LHCN-M2 (cell line): Measurements from ENCODE around the gene CYP4A22. TPM values are rescaled to one million over a fixed set of nuclear protein-coding genes. Genes with fewer than 3 reads are reported as not detected.
A peak's percentile ranks its signal among the peaks of the same experiment; 100 is the strongest.
"Not testable (repeated sequence)": the region's sequence is repeated elsewhere in the genome, so short reads cannot be mapped to it uniquely, and the experiment has no call there.

Source experiments
- DNase-seq: peaks from one replicate; pipeline ENCODE4 v3.0.0-alpha.2; 2012; ENCODE audit warnings: low read depth
- polyA plus RNA-seq: library from polyadenylated mRNA; unstranded; fragments of >200 nt; gene quantifications from one replicate; pipeline ENCODE4 v1.2.1, GENCODE V29; 2012; ENCODE audit warnings: missing spikeins
- total RNA-seq: library from RNA; depleted of rRNA; stranded (reverse); fragments of >200 nt; gene quantifications from 2 replicates; pipeline ENCODE4 v1.2.3, GENCODE V29; 2014; rRNA removed

The CYP4A22 gene, protein sequence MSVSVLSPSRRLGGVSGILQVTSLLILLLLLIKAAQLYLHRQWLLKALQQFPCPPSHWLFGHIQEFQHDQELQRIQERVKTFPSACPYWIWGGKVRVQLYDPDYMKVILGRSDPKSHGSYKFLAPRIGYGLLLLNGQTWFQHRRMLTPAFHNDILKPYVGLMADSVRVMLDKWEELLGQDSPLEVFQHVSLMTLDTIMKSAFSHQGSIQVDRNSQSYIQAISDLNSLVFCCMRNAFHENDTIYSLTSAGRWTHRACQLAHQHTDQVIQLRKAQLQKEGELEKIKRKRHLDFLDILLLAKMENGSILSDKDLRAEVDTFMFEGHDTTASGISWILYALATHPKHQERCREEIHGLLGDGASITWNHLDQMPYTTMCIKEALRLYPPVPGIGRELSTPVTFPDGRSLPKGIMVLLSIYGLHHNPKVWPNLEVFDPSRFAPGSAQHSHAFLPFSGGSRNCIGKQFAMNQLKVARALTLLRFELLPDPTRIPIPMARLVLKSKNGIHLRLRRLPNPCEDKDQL
- not detected in 2 replicates for total RNA-seq
- not detected for polyA plus RNA-seq

DNA sequence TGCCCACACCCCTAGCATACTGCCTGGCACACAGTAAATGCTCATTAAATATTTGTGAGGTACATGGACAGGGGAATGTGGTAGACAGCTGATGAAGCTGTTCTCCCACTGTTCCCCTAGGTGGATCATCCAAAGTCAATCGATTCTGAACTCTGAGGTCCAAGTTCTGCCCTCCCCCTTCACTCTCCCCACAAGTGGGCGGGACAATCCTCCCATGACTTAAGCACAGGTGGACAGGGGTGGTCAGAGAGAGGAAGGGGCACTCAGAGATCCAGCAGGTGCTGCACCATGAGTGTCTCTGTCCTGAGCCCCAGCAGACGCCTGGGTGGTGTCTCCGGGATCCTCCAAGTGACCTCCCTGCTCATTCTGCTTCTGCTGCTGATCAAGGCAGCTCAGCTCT lies at the start of gene CYP4A22:
Gene CYP4A22 (plus strand): TSS at position 244 of the 400 bp plus-strand sequence. CDS start 45 bp downstream, at position 289.
- DNase-seq: no peak

DNA sequence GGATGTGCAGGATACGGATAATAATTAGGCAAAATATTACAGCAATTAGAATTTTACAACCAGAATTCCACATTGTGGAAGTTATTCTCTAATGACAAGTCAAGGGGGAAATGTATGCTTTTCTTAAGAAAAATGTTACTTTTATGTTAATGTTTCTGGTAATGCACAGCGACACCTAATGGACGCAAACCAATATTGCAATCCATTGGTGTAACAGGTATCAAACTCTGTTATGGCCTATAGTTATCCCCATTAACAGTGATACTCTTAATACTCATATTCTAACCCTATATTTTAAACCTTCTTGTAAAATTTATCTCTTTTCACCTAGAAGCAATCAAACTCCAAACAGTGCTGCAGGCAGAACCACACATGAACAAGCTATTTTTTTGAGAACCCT lies 47.9 kb upstream of the CYP4A22 start:
- not testable (repeated sequence) for DNase-seq

DNA sequence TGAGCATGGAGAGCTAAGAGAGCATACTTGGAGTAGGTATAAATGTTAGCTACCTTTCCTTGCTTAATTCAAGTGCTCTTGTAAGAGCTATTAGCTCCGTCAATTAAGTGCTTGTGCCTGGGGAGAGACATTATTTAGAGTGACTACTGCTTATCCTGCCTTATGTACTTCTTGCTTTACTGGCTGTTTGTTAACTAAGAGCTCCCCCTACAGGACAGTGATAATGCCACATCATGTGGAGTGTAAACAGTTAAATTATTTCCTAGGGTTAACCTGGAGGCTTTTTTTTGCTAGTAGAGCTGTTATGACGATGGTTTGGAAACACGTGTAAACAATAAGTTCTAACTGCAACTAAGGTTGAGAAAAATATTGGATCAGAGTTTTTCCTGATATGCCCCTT lies 45.8 kb upstream of the CYP4A22 start:
- not testable (repeated sequence) for DNase-seq

DNA sequence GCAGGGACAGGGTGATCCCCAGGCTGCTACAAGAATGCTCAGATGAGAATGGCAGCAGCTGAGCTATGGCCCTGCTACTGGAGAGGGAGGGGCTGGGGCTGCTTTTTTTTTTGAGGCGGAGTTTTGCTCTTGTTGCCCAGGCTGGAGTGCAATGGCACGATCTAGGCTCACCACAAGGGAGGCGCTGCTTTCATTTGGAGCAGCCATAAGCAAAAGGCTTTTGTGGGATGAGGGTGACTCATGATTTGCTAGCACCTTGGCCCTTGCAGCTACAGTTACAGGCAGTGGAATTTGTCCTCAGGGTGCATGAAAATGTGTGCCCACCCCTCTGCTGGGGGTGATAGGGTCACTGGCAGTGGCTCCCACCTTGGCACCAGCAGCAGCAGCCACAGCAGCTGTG lies 32.4 kb upstream of the CYP4A22 start:
- DNase-seq: peak; percentile 8

DNA sequence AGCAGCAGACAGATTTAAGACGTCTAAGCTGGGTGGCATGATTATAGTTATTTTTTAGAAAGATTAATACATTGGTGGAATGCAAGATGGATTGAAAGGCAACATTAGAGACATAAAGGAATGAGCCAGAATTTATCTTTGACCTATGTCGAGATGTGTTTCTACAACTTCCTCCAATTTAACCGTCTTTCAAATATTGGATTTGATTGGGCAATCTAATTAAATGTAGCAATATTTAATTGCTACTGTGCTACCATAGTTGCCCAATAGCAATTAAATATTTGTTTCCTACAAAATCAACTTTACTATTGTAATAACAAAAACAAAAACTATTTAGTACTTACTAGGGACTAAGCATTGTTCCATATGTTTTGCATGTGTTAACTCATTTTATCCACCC lies 30.4 kb upstream of the CYP4A22 start:
- no peak for DNase-seq

DNA sequence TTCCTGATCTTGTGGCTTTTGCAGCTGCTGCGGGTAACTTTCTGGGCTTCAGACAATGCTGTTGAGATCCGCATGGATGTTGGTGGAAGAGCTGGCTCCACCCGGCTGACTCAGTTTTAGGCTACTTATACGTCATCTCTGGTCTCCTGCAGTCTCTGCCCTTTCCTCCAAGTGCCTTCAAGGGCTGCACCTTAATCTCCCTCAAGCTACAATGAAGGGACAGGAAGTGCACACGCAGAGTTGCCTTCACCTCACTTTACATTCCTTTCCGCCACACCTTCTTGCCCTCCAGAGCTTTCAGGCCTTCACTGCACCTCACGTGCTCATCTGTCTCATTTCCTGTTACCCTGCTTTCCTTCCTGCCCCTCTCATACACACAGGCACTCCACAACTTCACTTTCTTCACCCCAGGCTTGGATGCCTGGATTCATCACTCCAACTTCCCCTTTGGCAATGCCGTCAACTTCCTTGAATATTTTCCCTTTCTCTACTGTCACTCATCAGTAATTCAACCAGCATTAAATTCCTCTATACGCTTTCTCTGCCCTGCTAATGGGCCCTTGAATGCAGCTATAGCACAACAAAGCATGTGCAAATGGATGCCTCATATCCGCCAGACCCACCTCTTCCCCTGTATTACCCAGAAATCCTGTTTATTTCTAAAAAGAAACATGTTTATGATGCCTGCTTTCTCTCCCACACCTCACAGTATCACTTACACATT lies 29.2 kb upstream of the CYP4A22 start:
- peak; percentile 88 for DNase-seq

DNA sequence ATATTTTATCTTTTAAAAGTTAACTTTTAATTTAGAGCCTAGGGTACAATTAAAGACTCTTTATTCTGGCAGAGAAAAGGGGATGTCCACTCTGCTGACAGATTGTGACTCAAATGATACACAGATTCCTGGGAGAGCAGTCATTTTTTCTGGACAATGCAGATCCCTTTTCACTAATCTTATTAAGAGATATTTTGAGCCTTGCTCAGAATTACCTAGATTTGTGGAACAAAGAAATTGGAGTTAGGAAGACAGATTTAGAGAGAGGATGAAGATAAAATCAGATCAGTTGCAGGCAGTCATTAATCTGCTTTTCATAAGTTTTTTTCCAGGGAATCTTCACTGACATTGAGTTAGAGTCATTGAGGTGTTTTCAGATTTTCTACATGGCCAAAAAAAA lies 27.8 kb upstream of the CYP4A22 start:
- DNase-seq: peak; percentile 38

DNA sequence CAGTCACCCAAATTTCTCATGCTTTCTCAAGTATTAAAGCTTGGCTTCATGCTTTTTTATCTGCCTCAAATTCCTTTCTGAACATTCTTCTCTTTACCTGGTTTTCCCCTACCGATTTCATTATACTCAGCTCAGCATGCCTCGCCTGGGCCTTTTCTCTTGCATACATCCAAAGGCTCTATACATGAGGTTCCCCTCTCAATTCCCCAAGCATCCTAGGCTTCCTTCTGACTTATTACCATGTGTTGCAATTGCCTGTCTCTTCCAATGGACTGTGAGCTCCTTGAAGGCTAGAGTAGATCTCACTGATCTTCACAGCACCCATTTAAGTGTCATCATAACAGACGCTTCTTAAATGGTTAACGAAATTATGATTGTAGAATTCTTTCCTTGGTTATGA lies 24.1 kb upstream of the CYP4A22 start:
- no peak for DNase-seq

DNA sequence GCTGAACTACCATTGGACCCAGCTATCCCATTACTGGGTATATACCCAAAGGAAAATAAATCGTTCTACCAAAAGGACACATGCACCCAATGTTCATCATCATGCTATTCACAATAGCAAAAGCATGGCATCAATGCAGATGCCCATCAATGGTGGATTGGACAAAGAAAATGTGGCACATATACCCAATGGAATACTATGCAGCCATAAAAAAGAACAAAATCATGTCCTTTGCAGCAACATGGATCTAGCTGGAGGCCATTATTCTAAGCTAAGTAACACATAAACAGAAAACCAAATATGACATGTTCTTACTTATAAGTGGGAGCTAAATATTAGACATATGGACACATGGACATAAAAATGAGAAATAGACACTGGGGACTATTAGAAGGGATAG lies 16.2 kb upstream of the CYP4A22 start:
- DNase-seq: not testable (repeated sequence)

DNA sequence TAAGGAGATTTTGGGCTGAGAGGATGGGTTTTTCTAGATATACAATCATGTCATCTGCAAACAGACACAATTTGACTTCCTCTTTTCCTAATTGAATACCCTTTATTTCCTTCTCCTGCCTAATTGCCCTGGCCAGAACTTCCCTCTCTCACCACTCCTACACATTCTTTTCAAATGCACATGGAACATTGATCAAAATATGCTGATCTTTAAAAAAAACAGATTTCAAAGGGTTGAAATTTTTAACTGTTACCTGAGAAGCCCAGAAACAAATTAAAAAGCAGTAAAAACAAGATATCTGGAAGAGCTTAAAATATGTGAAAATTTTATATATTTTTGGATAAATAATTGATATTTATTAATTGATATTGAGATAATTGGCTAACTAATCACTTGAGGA lies 12.4 kb upstream of the CYP4A22 start:
- DNase-seq: not testable (repeated sequence)

DNA sequence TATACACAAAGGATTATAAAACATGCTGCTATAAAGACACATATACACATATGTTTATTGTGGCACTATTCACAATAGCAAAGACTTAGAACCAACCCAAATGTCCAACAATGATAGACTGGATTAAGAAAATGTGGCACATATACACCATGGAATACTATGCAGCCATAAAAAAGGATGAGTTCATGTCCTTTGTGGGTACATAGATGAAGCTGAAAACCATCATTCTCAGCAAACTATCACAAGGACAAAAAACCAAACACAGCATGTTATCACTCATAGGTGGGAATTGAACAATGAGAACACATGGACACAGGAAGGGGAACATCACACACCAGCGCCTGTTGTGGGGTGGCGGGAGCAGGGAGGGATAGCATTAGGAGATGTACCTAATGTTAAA lies 10.2 kb upstream of the CYP4A22 start:
- DNase-seq: not testable (repeated sequence)

DNA sequence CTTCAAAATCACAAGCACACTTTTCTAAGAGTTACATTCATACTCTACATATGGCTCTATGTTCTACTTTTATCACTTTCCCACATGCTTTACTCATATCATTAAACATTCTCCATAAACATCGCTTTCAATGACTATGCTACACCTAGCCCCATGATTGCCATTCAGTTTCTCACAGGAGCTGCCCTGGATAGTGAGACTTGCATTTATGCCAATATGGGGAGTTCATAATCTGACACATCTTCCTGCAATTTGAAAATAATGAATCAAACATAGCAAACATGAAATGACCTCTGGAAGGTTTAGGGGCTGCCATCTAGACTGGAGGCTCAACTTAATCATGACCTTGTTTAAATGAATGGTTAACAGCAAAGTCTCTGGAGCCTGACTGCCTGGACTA lies 9.0 kb upstream of the CYP4A22 start:
- DNase-seq: no peak

DNA sequence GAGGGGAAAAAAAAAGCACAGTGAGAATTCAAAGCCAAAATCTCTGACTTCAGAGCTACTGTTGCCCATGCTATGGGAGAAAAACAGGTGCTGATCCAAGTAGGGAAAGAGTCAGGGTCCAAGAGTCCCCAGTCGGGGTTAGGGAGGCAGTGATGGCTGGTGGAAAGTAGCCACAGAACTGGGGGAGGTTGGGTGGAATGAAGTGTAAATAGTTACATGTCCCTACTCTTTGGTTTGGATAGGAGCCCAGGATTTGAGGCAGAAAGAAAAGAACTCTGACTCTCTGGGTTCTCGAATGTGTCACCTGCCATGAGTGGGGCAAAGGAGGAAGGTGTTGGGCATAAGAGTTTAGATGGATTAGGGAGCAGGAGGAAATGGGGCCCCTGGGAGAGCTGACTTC lies 8.4 kb upstream of the CYP4A22 start:
- not testable (repeated sequence) for DNase-seq

DNA sequence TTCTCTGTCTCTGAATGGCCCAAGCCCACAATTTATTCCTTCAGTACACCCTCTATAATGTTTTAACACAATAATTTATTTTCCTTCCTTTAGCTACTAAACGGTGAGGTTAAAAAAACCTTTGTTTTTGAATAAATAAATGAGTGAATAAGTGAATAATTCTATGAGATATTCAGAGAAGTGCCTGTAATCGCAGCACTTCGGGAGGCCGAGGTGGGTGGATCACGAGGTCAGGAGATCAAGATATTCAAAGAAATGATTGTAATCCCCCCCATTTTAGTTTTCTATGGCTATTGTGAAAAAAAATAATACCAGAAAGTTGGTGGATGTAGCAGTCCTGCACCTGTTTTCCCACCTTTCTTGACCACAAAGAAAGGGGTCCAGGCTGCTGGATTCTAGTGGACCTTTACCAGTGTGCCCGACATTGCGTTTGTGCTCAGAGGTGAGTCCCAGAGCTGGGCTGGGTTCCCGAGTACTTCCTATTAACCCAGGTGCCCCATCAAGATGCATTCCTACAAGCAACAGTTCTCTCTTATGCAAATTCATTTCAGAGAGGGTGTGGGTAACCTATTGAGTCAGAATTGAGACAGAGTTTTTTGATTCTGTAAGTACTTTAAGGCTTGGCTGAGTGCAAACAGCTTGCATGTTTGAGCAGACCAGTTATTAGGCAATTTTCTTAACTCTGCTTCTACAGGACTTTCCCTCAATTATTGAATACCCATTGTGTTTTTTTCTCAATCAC lies 7.6 kb upstream of the CYP4A22 start:
- not testable (repeated sequence) for DNase-seq

DNA sequence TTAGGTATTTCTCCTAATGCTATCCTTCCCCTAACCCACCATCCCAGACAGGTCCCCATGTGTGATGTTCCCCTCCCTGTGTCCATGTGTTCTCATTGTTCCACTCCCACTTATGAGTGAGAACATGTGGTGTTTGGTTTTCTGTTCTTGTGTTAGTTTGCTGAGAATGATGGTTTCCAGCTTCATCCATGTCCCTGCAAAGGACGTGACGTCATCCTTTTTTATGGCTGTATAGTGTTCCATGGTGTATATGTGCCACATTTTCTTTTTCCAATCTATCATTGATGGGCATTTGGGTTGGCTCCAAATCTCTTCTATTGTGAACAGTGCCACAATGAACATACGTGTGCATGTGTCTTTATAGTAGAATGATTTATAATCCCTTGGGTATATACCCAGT lies 4.6 kb upstream of the CYP4A22 start:
- DNase-seq: not testable (repeated sequence)

DNA sequence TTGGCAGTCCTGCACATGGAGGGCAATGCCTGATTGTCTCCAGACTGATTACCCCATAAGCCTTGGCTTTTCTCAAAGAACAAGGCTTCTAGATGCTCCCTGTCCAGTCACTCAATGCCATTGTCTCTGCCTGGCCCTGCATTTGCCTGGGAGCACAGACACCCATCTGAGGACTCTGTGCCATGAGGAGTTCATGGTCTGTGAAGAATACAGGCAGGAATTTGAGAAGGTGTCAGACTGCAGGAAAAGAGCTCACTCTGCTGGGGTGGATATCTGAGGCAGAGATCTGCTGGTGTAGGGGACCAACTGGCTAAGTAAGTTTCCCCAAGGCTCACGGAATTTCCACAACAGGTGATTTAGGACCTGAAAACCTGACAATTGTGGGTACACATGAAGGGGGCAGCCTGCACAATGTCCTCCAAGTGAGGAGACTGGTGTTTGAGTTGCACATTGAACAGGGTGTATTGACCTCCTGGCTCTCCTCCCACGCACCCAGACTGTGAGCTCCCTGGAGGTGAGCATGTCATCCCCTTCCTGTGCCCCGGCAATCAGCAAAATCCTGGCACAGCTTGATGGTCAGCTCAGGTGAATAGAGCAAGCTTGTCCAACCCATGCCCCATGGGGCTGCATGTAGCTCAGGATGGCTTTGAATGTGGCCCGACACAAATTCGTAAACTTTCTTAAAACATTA lies 829 bp downstream of the CYP4A22 start:
- DNase-seq: no peak

DNA sequence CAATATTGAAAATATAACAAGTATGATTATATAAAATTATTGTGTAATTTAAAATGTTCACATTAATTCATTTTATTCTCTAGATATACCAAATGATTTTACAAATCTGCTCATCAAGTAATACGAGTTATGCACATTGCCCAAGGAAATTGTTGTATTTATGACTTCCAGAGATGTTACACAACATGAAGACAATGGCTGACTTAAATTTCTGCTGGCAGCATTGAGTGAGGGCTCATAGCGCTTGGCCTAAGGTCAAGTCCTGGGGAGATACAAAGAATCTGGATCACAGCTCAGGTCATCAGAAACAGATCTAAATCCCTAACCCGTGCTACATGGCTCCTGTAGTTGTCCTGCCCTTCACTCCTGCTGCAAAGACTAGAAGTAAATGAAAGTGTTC lies 3.1 kb downstream of the CYP4A22 start:
- not testable (repeated sequence) for DNase-seq

DNA sequence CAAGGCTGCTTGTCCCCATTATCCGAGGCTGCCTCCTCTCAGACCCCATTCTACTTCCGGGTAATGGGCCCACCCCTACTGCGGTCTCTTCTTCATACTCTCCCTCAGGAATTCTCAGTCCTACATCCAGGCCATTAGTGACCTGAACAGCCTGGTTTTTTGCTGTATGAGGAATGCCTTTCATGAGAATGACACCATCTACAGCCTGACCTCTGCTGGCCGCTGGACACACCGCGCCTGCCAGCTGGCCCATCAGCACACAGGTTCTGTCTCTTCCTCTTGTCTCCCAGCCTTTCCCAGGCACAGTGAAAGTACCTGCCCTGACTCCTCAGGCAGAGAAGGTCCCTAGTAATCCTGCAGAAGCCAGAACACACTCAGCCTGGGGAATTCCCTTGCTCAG lies 6.4 kb downstream of the CYP4A22 start:
- peak; percentile 5 for DNase-seq

DNA sequence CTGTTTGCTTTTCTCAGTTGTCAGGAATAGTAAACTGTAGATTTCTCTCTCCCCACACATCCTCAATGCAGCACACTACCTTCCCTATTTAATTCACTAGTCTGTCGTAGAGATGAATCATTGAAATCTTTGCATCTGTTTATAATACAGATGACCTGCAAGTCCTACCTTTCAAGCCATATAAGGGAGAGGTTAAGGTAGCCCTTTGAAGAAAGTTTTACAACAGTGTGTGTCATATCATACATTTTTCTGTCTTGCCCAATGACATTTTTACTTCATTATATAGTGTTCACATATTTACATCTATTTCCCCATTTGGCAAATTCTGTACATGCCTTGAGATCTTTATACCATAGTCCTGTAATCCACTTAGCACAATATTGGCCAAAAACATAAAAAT lies 9.3 kb downstream of the CYP4A22 start:
- not testable (repeated sequence) for DNase-seq

DNA sequence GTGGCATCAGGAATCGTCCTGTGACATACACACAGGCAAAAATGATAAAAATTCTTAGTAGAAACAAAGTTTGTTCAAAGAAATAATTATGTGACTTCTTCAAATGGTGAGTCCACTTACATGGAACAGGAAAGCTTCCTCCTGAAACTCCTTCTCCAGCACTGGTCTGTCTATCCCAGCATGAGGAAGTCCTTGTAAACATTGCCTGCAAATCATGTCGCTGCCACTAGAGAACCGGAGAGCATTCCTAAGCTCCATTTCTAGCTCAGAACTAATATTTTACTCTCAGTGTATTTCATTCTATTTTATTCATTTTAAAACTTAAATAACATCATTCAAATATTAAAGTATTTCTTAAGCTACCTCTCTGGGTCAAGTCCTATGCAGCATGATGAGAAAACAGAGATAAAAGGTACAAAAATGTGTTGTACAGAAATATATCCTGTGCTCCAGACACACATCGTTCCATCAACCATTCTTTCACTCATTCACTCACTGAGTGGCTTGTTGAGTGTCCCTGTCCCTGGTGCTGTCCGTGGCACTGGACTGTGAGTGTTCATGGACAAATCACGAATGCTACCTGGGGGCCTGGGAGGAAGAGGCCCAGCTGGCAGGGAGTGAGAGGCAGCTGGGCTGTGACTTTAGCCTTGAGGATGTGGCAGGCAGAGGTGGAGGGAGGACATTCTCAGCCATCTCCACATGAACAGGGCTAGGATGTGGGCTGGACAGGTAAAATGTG lies 10.0 kb downstream of the CYP4A22 start:
- DNase-seq: no peak

DNA sequence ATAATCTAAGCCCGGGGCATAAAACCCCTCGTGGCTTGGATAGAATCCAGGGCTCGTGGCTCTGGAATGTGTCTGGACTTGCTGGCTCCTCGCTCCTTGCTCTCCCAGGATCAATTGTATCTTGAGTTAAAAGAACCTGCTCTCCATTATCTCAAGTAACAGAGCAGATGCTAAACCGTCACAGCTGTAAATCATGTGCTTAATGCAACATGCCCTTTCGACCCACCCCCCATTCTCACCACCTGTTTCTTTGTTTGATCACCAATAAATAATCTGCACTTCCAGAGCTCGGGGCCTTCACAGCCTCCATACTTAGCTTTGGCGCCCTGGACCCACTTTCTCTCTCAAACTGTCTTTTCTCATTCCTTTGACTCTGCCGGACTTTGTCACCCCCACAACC lies 11.9 kb downstream of the CYP4A22 start:
- not testable (repeated sequence) for DNase-seq
